NCI-H187 treated with DMSO at 0.1 percent for 48 hours (cell line): Measurements from ENCODE around the gene KCNK5.

Source experiments
- DNase-seq: peaks from one replicate; lab custom pipeline; 2025; lab: John Stamatoyannopoulos, UW

The KCNK5 gene, protein sequence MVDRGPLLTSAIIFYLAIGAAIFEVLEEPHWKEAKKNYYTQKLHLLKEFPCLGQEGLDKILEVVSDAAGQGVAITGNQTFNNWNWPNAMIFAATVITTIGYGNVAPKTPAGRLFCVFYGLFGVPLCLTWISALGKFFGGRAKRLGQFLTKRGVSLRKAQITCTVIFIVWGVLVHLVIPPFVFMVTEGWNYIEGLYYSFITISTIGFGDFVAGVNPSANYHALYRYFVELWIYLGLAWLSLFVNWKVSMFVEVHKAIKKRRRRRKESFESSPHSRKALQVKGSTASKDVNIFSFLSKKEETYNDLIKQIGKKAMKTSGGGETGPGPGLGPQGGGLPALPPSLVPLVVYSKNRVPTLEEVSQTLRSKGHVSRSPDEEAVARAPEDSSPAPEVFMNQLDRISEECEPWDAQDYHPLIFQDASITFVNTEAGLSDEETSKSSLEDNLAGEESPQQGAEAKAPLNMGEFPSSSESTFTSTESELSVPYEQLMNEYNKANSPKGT

DNA sequence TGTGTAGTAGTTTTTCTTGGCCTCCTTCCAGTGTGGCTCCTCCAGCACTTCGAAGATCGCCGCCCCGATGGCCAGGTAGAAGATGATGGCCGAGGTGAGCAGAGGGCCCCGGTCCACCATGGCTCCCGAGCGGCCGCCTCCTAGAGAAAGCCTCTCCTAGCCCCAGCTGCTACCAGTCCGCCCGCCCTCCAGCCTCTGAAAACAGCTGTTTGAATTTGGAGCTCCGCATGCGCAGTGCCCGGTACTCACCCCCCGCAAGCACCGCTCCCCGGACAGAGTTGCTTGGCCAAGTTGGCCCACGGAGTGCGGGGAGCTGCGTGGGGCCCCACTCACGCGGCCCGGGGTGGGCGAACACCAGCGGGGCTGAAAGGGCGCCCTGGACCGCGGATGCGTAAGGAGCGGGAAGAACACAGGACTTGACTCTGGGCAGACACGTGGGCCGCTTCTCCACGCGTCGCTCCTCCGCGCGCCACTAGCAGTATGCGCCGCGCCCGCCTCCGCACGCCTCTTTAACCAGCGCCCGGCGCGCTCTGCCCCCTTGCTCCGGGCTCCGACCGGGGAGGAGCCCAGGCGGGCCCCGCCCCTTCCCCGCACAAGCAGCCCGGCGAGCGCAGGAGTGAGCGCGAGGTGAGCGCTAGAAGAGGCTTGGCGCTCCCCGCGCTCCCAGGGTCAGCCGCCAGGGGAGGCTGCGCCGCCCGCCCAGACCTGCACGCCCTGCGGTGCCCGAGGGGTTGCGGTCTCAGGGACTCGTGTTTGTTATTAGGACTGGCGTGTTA is at the start of gene KCNK5:
TSS of gene KCNK5 (minus strand) at position 484 of the 776 bp plus-strand sequence. CDS start at position 120, 364 bp downstream.
- DNase-seq: no peak

DNA sequence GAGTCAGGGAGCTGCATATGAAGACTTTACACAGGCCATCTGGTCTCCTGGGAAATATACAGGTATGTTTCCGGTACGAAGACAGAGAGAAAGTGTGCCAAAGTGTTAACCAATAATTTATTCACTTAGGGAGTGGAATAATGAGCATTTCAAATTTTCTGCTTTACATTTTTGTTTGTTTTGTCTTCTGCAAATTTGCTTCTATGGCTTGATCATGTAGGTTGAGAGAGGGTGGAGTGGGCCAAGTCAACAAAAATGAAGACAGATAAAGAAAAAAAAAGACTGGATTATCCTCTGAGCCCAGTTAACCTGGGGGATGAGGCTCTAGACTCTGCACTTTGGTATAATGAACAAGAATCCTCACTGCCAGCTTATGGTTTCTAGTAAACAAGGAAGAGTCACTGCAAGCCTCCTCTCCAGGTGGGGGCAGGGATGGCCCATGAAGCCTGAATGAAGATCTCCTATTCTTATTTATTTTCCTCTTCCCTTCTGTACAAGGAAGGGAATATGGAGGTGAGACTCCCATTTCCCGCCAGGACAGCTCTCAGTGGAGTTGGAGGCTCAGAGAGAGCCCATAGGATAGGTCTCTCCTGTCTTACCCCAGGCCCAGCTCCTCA is 47.2 kb upstream of the KCNK5 start:
- DNase-seq: no peak

DNA sequence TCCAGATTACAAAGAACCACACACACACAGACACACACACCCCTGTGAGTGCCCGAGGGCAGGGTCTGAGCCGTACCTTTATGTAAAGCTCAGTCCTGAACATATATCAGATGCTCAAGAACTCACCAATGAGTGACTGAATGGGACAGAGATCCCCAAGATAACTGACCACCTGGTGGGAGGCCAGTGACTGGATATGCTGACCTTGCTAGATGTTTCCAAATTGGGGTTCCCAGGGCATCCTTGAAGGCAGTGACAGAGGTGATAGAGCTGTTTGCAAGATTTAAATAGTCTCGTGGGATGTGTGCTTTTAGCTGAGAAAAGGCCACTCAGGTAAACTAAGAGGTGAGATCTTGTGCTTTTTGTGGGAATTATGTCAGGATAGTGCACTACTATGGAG is 45.6 kb upstream of the KCNK5 start:
- DNase-seq: no peak

DNA sequence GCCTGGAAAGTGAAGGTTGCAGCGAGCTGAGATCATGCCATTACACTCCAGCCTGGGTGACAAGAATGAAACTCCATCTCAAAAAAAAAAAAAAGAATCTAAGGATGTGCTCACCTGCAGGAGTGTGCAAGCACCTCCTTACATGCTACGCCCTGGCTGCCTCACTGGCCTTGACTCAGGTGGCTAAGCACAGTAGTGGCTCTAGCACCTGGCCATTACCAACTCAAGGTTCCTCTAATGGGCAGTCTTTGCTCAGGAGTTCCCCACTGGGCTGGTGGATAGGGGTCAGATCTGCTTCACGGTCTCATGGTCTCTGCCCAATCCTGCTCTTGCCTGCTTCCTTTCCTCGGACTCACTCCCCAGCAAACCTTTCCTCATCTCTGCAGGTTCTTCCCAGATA is 45.2 kb upstream of the KCNK5 start:
- no peak for DNase-seq

DNA sequence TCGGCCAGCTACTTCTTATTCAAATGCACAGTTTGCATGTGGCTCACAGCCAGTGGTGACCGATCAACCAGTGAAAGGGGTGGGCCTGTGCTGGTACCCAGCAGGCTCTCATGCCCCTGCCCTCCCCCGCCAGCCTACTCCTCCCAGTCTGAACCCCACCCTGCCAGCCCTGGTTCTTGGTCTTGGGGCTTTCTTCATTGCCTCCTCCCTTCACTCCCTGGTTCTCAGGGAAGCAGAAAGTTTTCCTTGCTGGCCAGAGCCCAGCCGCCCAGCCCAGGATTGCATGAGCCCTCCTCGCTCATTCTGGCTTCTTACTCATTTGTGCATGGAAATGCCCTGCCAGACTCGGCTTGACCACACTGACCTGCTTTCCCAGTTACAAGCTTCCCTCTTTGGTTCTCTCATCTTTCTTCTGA is 44.1 kb upstream of the KCNK5 start:
- DNase-seq: no peak

DNA sequence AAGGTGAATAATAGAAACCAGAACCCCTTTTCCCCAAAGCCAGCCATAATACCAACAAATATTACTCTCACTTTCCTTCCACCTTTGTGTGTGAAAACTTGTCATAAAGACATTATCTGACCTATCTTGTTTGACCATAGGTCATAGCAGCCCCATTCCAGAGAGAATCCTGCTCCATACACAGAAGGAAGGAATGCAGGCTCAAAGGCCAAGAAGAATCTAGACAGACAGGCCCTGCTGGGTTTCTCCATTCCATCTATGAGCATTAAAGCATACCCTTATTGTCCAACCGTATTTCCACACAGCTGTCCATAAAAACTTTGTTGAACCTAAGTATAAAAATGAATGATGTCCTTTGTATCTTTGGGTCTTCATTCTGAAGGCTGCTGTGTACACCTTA is 40.7 kb upstream of the KCNK5 start:
- no peak for DNase-seq

DNA sequence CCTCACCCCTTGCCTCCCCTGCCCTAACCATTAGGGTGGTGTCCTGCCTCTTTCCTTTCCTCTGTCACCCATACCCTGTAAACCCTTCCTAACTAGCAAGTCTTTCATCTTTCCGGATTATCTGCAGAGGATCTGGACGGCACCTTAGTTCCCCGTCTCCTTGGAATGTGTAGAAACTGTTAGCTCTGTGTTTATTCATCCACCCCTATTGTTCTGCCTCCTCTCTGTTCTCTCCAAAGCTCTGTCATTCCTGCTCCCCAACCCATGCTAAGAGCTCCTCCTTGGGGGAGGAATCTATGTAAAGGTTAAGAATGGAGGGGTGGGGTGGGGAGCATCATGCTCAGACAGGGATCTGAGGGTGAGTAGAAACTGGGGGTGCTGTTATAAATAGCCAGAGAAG is 39.4 kb upstream of the KCNK5 start:
- no peak for DNase-seq

DNA sequence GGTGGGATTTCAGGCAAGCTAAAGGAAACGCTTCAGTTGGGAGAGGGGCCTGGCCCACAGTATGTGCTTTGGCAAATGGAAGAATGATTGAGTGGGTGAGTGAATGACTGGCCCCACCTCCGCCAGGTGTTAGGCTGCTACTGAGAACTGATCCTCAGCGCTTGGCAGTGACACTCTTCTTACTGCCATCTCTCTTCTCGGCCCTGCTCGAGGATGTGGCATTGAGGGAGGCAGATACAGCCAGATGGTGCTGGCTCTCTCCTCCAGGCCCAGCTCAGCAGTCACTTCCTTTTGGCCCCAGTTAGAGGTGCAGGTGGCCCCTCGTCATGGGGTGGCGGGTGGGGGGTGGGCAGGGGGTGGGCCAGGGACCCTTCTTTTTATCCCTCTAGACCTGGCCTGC is 38.9 kb upstream of the KCNK5 start:
- peak; percentile 44 for DNase-seq

DNA sequence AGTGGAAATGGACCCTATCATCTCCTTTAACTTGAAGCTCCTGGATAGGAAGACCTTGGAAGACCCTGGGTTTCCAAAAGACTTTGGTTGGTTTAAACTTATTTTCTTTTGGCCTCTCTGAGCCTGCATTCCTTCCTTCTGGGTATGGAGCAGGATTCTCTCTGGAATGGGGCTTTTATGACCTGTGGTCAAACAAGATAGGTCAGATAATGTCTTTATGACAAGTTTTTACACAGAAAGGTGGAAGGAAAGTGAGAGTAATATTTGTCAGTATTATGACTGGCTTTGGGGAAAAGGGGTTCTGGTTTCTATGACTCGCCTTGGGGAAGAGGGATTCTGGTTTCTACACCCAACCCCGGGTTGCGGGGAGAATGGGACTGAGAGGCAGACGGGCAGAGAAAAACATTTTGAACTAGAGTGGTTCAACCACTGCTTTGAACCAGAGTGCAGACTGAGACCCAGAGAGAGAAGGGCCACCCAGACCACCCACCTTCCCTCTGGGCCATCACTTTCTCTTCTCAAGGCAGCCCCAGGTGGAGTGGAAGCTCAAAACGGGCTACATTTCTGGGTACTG is 37.6 kb upstream of the KCNK5 start:
- DNase-seq: no peak

DNA sequence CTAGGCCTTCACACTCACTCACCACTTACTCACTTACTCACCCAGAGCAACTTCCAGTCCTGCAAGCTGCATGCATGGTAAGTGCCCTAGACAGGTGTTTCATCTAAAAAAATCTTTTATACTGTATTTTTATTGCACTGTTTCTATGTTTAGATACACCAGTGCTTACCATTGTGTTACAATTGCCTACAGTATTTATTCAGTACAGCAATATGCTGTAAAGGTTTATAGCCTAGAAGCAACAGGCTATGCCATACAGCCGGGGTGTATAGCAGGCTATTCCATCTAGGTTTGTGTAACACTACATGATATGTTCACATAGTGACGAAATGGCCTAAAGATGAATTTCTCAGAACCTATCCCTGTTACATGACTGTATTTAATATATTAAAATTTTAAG is 37.1 kb upstream of the KCNK5 start:
- DNase-seq: peak; percentile 26

DNA sequence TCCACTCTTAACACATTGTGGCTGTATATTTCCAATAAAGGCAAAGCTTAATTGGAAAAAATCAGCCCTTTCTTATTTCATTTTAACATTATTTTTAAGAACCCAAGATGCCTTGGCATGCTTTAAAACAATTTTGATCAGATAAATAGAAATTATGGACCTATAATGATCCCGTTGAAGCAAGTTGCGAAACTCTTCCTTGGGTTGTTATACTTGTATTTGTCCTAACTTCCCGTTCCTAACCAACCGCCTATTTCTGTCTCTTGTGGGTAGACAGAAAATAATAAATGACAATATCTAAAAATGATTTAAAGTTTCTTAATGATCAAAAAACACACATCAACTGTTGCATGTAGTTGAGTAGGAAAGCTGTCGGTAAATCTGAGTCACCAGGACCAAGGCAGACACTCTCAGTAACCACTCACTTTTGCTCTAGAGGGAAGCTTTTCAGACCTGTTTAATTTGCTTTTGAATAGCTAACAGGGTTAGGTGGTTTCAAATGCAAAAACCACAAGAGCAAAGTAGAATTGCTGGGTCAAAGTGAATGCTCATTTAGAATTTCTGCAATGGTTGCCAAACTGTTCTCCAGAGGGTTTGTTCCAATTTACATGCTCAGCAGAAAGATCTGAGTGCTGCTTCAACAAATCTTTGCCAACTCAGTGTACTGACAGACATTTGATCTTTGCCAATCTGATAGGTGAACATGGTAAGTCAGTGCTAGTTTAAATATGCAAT is 34.2 kb upstream of the KCNK5 start:
- peak; percentile 65 for DNase-seq

DNA sequence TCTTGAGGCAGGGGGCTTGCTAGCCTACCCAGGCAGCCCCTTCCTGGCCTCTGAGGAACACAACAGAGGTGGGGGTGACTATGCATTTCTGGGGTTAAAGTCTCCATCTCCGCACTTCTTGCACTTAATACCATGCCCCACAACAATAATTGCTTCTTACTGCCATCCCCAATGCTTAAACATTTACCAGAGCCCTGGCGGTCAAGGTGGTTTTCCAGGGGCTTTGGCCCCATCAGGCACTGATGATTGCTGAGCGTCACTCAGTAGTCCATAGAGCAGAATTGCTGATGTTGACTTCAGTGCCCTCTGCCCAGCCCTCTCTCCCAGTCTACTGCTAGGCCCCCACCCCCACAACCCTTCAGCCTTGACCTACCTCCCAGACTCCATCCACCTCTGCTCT is 32.5 kb upstream of the KCNK5 start:
- no peak for DNase-seq

DNA sequence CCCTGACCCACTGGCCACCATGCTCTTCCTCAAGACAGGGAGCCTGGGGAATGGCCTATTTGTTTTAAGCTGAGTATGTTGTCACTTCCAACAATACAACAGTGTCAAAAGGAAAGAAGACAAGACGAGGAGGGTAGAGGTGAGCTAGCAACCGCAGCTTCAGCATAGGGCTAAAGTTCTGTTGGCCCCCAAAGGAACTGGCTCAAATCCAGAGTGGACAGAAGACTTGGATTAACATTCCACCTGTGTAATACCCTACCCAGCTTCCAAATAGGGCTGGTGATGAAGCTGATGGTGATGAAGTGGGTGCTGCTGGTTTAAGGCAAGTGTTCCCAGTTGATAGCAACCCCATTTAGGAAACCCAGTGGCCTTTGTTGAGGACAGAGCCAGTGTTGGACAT is 31.7 kb upstream of the KCNK5 start:
- DNase-seq: no peak

DNA sequence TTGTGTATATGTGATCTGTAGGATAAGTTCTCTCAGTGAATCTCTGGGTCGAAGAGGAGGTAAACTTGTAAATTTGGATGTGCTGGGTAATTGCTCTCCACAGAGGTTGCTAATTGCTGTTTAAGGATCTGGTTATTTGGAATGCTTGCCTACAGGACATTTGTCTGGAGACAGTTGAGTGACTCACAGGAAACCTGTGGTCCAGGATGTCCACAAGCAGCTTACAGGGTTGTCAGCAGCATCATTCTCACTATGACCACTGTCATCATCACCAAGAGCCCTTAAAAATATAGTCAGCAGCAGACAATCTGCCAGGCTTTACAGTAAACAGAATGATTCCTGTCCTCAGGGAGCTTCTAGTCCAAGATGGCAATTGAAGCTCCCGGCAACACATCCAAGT is 31.2 kb upstream of the KCNK5 start:
- DNase-seq: no peak

DNA sequence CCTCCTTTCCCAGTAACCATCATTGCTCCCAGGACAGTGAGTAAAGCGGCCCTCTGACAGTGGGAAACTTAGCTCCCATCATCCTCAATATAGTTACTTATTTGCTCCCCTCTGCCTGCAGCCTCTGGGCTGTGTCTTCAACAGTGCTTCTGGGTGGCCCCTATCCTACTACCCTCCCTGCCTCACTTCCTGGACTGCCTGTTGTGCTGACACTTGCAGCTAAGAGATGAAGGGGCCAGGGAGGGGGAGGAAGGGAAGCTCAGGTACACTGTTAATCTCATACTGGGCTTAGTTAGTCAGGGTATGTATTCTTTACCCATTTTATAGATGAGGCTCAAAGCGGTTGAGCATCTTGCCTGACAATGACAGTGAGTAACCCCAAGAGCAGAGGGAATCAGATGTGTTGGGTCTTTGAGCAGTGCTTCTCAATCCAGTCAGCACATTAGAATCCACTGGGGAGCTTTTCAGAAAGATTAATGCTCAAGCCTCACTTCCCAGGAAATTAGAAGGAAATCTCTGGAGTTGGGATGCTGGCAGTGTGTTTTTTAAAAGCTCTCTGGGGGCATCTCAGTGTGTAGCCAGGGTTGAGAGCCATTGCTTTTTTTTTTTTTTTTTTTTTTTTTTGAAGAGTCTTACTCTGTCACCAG is 27.1 kb upstream of the KCNK5 start:
- DNase-seq: no peak

DNA sequence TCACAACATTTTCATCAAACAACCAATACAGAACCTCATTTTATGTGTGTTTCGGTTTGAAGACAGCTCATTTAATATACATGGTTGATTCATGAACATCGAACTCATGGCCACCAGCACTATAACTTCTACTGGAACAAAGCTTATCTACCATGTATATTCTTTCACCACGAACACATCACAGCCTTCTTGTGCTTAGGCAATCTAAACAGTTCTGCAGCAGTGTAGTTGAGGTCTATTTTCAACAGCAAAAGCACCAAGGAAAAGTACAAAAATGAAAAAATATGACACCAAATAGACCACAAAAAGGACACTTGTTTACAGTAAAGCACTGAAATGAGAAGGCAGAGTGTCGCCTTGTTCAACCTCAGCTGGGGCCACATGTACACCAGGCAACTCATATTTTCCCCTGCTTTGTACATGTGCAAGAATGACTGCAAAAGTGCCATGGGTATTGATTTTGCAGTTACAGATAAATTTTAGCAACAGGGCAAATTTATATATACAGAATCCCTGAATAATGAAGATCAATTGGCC is 25.8 kb upstream of the KCNK5 start:
- no peak for DNase-seq

DNA sequence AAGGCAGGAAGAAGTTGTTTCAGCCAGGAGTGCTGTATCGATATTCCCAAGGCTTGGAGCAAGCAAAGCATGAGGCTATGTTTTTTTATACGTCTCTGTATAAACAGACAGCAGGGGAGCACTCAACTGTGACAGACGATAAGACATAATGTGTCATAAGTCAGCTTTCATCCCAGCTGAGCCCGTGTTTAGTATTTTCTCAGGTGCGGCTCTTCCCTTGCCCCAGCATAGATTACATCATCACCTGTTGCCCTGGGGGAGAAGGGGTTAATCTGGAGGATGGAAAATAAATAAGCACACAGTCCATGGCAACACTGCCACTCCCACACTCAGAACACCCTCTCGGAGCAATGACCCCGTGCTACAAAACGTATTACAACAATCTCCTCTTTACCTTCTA is 22.1 kb upstream of the KCNK5 start:
- peak; percentile 86 for DNase-seq

DNA sequence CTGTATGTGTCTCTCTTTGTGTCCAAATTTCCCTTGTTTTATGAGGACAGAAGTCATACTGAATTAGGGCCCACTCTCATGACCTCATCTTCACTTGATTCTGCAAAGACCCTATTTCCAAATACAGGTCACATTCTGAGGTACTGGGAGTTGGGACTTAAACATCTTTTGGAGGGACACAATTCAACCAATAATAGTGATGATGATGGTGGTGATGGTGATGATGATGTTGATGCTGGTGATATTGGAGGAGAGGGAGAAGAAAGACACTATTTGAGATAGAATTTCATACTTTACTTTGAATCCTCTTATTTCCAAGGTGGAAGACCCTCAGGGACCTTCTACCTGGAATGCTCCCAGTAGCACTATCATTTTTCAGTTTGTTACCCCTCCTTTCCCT is 21.2 kb upstream of the KCNK5 start:
- no peak for DNase-seq

DNA sequence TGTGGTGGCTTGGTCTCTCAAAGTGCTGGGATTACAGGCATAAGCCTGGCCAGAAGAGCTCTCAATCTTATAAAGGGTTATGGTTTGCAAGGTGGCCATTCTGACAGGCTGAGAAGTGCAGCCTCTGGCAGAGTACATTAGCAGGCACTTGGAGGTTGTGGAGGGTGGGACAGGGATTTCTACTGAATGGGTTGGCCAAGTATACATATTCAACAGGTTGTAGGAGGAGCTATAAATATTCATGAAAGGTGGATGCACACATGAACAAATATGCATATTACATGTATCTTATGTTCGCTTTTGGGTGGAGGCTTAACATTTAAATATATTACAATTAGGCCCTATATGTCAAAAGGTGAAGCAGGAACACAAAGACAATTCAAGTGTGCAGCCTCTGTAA is 20.0 kb upstream of the KCNK5 start:
- DNase-seq: no peak

DNA sequence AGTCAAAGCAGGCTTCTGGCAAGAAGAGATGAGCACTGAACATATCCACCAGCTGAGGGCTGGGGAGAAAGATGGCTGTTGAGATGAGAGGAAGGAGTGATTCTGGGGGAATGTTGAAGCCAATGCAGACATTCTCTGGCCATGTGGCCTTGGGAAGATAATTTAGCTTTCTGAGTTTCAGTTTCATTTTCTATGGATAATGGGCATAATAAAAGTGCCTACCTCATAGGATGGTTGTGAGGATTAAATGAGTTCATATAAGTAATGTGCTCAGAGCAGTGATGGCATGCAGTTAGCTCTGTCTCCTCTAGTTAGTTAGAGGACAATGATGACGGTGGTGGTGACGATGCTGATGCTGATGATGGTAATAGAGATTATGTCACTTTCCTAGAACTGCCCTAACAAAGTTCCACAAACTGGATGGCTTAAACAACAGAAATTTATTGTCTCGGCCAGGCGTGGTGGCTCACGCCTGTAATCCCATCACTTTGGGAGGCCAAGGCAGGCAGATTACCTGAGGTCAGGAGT is 18.5 kb upstream of the KCNK5 start:
- no peak for DNase-seq

DNA sequence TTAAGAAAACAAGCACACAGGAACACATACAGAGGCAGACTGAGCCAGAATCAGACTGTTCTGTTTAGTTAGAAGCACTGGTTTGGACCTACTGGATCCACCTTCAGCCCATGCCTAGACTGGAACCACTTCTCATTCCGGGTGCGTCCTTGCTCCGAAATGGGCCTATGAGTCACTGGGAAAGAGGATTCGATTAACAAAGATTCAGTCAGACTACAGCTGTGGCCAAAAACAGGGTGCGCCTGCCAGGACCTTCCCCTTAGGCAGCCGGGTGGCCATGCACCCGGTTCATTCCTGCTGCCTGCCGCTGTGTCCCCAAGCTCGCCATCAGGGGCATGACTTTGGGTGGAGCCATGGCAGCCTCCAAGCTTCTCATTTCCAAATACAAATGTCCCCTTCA is 14.5 kb upstream of the KCNK5 start:
- no peak for DNase-seq
